Ovary (tissue), 3 donors: ENCODE results near the gene CRYBA1.
A peak's percentile ranks its signal among the peaks of the same experiment; 100 is the strongest.

ENCODE experiments used
- EP300 ChIP-seq: sonication (generic); formaldehyde crosslinking; IDR thresholded peaks from one replicate; pipeline ENCODE4 v1.6.1; 2017; ENCODE audit warnings: antibody characterized with exemption
- POLR2A ChIP-seq: fragments of 450-650 bp; IDR thresholded peaks from one replicate; pipeline ENCODE4 v1.6.1; 2017; ENCODE audit warnings: antibody characterized with exemption, mild to moderate bottlenecking, moderate library complexity
- TF ChIP-seq, protein P1 (sequence below), 3 donors: fragments of 450-650 bp in 2 of 3; fragments of 200-600 bp in 1 of 3; IDR thresholded peaks; one replicate each; pipeline versions ENCODE4 v1.5.1 to v1.8.0; 2016 to 2022; ENCODE audit warnings: antibody characterized with exemption in 3 of 3, mild to moderate bottlenecking in 1 of 3
- donor health status: DM: no; HTN: no; CAD: no.

DNA sequence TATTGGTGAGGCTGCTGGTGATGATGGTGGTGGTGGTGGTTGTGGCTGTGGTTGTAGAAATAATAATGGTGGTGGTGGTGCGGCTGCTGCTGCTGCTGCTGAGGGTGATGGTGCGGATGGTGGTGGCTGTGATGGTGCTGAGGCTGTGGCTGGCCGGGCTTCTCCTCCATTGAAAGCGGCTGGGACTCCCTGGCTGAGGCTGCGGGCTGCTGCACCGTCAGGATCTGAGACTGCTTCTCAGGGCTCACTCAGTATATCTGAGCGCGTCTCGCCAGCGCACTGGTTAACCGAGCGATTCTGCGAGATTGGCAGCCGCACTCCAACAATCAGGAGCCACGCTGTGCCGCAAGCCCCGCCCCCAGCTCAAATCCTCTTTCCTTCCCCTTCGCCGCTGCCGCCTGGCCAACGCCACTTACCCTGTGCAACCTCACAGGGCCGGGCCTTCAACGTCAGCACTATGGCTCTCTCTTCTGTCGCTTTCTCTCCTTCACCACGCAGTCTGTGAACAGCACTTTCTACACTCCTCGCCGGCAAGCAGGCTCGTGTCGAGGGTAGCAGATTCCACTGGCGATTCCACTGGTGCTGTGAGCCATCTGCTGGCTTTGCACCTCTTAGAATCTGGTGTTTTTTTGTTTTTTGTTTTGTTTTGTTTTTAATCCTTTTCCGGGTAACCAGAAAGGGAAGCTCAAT is 47.4 kb downstream of the CRYBA1 start, which contains the start of gene NUFIP2:
- TF ChIP-seq, protein P1, sequence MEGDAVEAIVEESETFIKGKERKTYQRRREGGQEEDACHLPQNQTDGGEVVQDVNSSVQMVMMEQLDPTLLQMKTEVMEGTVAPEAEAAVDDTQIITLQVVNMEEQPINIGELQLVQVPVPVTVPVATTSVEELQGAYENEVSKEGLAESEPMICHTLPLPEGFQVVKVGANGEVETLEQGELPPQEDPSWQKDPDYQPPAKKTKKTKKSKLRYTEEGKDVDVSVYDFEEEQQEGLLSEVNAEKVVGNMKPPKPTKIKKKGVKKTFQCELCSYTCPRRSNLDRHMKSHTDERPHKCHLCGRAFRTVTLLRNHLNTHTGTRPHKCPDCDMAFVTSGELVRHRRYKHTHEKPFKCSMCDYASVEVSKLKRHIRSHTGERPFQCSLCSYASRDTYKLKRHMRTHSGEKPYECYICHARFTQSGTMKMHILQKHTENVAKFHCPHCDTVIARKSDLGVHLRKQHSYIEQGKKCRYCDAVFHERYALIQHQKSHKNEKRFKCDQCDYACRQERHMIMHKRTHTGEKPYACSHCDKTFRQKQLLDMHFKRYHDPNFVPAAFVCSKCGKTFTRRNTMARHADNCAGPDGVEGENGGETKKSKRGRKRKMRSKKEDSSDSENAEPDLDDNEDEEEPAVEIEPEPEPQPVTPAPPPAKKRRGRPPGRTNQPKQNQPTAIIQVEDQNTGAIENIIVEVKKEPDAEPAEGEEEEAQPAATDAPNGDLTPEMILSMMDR (IDR thresholded peaks at IDR 0.05): peak in 1 of 3 donors; percentile 26
- TF ChIP-seq POLR2A: peak; percentile 99
- no peak for TF ChIP-seq EP300
